Measurements from ENCODE around the gene PACRG.

The PACRG gene

GRCh38 chr6:162728706-162729105 lies 932 bp downstream of the PACRG start:
- H3K4me2 ChIP-seq, result no peak overlapping the region
- no peak overlapping the region for H3K27ac ChIP-seq
- no peak overlapping the region for H2AFZ ChIP-seq (ENCODE audit: low read depth)

GRCh38 chr6:162730502-162730901 lies 2.7 kb downstream of the PACRG start:
- H2AFZ ChIP-seq (ENCODE audit: low read depth), result no peak overlapping the region
- H3K27ac ChIP-seq, result no peak overlapping the region
- no peak overlapping the region for H3K9ac ChIP-seq
- no peak overlapping the region for H3K4me3 ChIP-seq (IDR thresholded peaks at IDR 0.05; ENCODE audit: insufficient read depth, low read depth, low read length)
- H3K36me3 ChIP-seq (ENCODE audit: insufficient read depth), result no peaks in the 10 kb centered on the region
- peaks cover 11% of the 10 kb centered on the region for H3K4me1 ChIP-seq (ENCODE audit: low read depth, poor library complexity, severe bottlenecking)
- no peak for TF ChIP-seq CTCF (conservative IDR thresholded peaks at IDR 0.05; ENCODE audit: low read depth, low read length)
- H4K20me1 ChIP-seq (ENCODE audit: insufficient read depth), result no peaks in the 10 kb centered on the region
- H3K79me2 ChIP-seq (ENCODE audit: insufficient read depth, low read depth), result no peaks in the 10 kb centered on the region
- H3K27me3 ChIP-seq (ENCODE audit: insufficient read depth, low read depth), result no peaks in the 10 kb centered on the region
- no peak overlapping the region for H3K4me2 ChIP-seq

More at GRCh38 chr6:162728706-162729105, 932 bp downstream of the PACRG start:
- H3K4me3 ChIP-seq (IDR thresholded peaks at IDR 0.05; ENCODE audit: insufficient read depth, low read depth, low read length), result no peak overlapping the region
- TF ChIP-seq CTCF (conservative IDR thresholded peaks at IDR 0.05; ENCODE audit: low read depth, low read length), result no peak
- H3K27me3 ChIP-seq (ENCODE audit: insufficient read depth, low read depth), result no peaks in the 10 kb centered on the region
- no peaks in the 10 kb centered on the region for H3K36me3 ChIP-seq (ENCODE audit: insufficient read depth)
- peaks cover 11% of the 10 kb centered on the region for H3K4me1 ChIP-seq (ENCODE audit: low read depth, poor library complexity, severe bottlenecking)
- H3K79me2 ChIP-seq (ENCODE audit: insufficient read depth, low read depth), result no peaks in the 10 kb centered on the region
- no peak overlapping the region for H3K9ac ChIP-seq
- no peaks in the 10 kb centered on the region for H4K20me1 ChIP-seq (ENCODE audit: insufficient read depth)

- H3K4me2 ChIP-seq, result no peak overlapping the region
- no peaks in the 10 kb centered on the region for H4K20me1 ChIP-seq (ENCODE audit: insufficient read depth)
- H3K36me3 ChIP-seq (ENCODE audit: insufficient read depth), result no peaks in the 10 kb centered on the region
- no peaks in the 10 kb centered on the region for H3K4me1 ChIP-seq (ENCODE audit: low read depth, poor library complexity, severe bottlenecking)
- H3K79me2 ChIP-seq (ENCODE audit: insufficient read depth, low read depth), result no peaks in the 10 kb centered on the region
- no peak overlapping the region for H3K4me3 ChIP-seq (IDR thresholded peaks at IDR 0.05; ENCODE audit: insufficient read depth, low read depth, low read length)
- H3K9ac ChIP-seq, result no peak overlapping the region
- no peak overlapping the region for H2AFZ ChIP-seq (ENCODE audit: low read depth)
- no peak overlapping the region for H3K27ac ChIP-seq
- no peak for TF ChIP-seq CTCF (conservative IDR thresholded peaks at IDR 0.05; ENCODE audit: low read depth, low read length)
- no peaks in the 10 kb centered on the region for H3K27me3 ChIP-seq (ENCODE audit: insufficient read depth, low read depth)
These were observed 5.7 kb downstream of the PACRG start for GRCh38 chr6:162733489-162733888.

GRCh38 chr6:162736961-162737360 lies 9.2 kb downstream of the PACRG start:
- H3K9ac ChIP-seq, result no peak overlapping the region
- no peak for TF ChIP-seq CTCF (conservative IDR thresholded peaks at IDR 0.05; ENCODE audit: low read depth, low read length)

More at GRCh38 chr6:162736961-162737360, 9.2 kb downstream of the PACRG start:
- Histone ChIP-seq H3K27me3 (ENCODE audit: insufficient read depth, low read depth) (no peaks in the 10 kb centered on the region), H3K27ac (no peak overlapping the region), H3K79me2 (ENCODE audit: insufficient read depth, low read depth) (no peaks in the 10 kb centered on the region), H3K4me3 (IDR thresholded peaks at IDR 0.05; ENCODE audit: insufficient read depth, low read depth, low read length) (no peak overlapping the region), H3K36me3 (ENCODE audit: insufficient read depth) (no peaks in the 10 kb centered on the region), H3K4me1 (ENCODE audit: low read depth, poor library complexity, severe bottlenecking) (no peaks in the 10 kb centered on the region), H4K20me1 (ENCODE audit: insufficient read depth) (no peaks in the 10 kb centered on the region), H2AFZ (ENCODE audit: low read depth) (no peak overlapping the region), H3K4me2 (no peak overlapping the region)
